ENCODE results near the gene TTR. TPM values are rescaled to one million over a fixed set of nuclear protein-coding genes. Genes with fewer than 3 reads are reported as not detected.

The TTR gene
- total and polyA plus RNA-seq, 4 donors = 0.27 to 7,204 (median 0.41) TPM; not detected in 1

- no peaks in the 10 kb centered on the region for H3K36me3 ChIP-seq (ENCODE audit: control insufficient read depth, insufficient read depth, low read length)
- no peak overlapping the region for H3K4me3 ChIP-seq (ENCODE audit: low read depth, low read length)
- H3K27ac ChIP-seq (ENCODE audit: low read depth, low read length) = no peak overlapping the region
- DNase-seq (ENCODE audit: low read depth in 4 of 6, low spot score in 6 of 6) = no peak
- no peaks in the 10 kb centered on the region for H3K4me1 ChIP-seq (ENCODE audit: control insufficient read depth, insufficient read depth, low read length)
- no peaks in the 10 kb centered on the region for H3K9me3 ChIP-seq (ENCODE audit: control insufficient read depth, insufficient read depth, low read length)
- no peaks in the 10 kb centered on the region for H3K27me3 ChIP-seq (ENCODE audit: control insufficient read depth, insufficient read depth, low read length)
- 88% methylated on average over 9 of the region's 9 CpGs for WGBS (ENCODE audit: insufficient coverage)
Measured at GRCh38 chr18:31558567-31558966, 33.1 kb upstream of the TTR start.

- no peak overlapping the region for H3K4me3 ChIP-seq (ENCODE audit: low read depth, low read length)
- H3K27me3 ChIP-seq (ENCODE audit: control insufficient read depth, insufficient read depth, low read length) = no peaks in the 10 kb centered on the region
- H3K4me1 ChIP-seq (ENCODE audit: control insufficient read depth, insufficient read depth, low read length) = no peaks in the 10 kb centered on the region
- 43% methylated on average over 1 of the region's 4 CpGs for WGBS (ENCODE audit: insufficient coverage)
- H3K9me3 ChIP-seq (ENCODE audit: control insufficient read depth, insufficient read depth, low read length) = no peaks in the 10 kb centered on the region
- no peak overlapping the region for H3K27ac ChIP-seq (ENCODE audit: low read depth, low read length)
- no peaks in the 10 kb centered on the region for H3K36me3 ChIP-seq (ENCODE audit: control insufficient read depth, insufficient read depth, low read length)
- no peak for DNase-seq (ENCODE audit: low read depth in 4 of 6, low spot score in 6 of 6)
Measured at GRCh38 chr18:31562726-31563125, 29.0 kb upstream of the TTR start.

GRCh38 chr18:31563778-31564177, 27.9 kb upstream of the TTR start:
- no peaks in the 10 kb centered on the region for H3K9me3 ChIP-seq (ENCODE audit: control insufficient read depth, insufficient read depth, low read length)
- no peaks in the 10 kb centered on the region for H3K27me3 ChIP-seq (ENCODE audit: control insufficient read depth, insufficient read depth, low read length)
- WGBS (ENCODE audit: insufficient coverage) = no CpG with 5 or more reads among the region's 1 CpG
- H3K27ac ChIP-seq (ENCODE audit: low read depth, low read length) = no peak overlapping the region
- no peak for DNase-seq (ENCODE audit: low read depth in 4 of 6, low spot score in 6 of 6)
- H3K4me1 ChIP-seq (ENCODE audit: control insufficient read depth, insufficient read depth, low read length) = no peaks in the 10 kb centered on the region
- H3K36me3 ChIP-seq (ENCODE audit: control insufficient read depth, insufficient read depth, low read length) = no peaks in the 10 kb centered on the region
- H3K4me3 ChIP-seq (ENCODE audit: low read depth, low read length) = no peak overlapping the region

GRCh38 chr18:31565345-31565744, 26.3 kb upstream of the TTR start:
- Histone ChIP-seq H3K4me3 (ENCODE audit: low read depth, low read length) (no peak overlapping the region), H3K9me3 (ENCODE audit: control insufficient read depth, insufficient read depth, low read length) (no peaks in the 10 kb centered on the region), H3K4me1 (ENCODE audit: control insufficient read depth, insufficient read depth, low read length) (no peaks in the 10 kb centered on the region), H3K27me3 (ENCODE audit: control insufficient read depth, insufficient read depth, low read length) (no peaks in the 10 kb centered on the region), H3K27ac (ENCODE audit: low read depth, low read length) (no peak overlapping the region), H3K36me3 (ENCODE audit: control insufficient read depth, insufficient read depth, low read length) (no peaks in the 10 kb centered on the region)
- DNase-seq (ENCODE audit: low read depth in 4 of 6, low spot score in 6 of 6) = no peak
- WGBS (ENCODE audit: insufficient coverage) = 80% methylated on average over 2 of the region's 2 CpGs

- WGBS (ENCODE audit: insufficient coverage) = 79% methylated on average over 7 of the region's 10 CpGs
- no peaks in the 10 kb centered on the region for H3K9me3 ChIP-seq (ENCODE audit: control insufficient read depth, insufficient read depth, low read length)
- no peak overlapping the region for H3K27ac ChIP-seq (ENCODE audit: low read depth, low read length)
- DNase-seq (ENCODE audit: low read depth in 4 of 6, low spot score in 6 of 6) = no peak
- H3K4me1 ChIP-seq (ENCODE audit: control insufficient read depth, insufficient read depth, low read length) = no peaks in the 10 kb centered on the region
- no peaks in the 10 kb centered on the region for H3K36me3 ChIP-seq (ENCODE audit: control insufficient read depth, insufficient read depth, low read length)
- no peaks in the 10 kb centered on the region for H3K27me3 ChIP-seq (ENCODE audit: control insufficient read depth, insufficient read depth, low read length)
- H3K4me3 ChIP-seq (ENCODE audit: low read depth, low read length) = no peak overlapping the region
Measured at GRCh38 chr18:31565782-31566512, 25.7 kb upstream of the TTR start.

GRCh38 chr18:31566576-31567306, 24.9 kb upstream of the TTR start:
- Histone ChIP-seq H3K27ac (ENCODE audit: low read depth, low read length) (no peak overlapping the region), H3K27me3 (ENCODE audit: control insufficient read depth, insufficient read depth, low read length) (no peaks in the 10 kb centered on the region), H3K36me3 (ENCODE audit: control insufficient read depth, insufficient read depth, low read length) (no peaks in the 10 kb centered on the region), H3K4me3 (ENCODE audit: low read depth, low read length) (no peak overlapping the region), H3K9me3 (ENCODE audit: control insufficient read depth, insufficient read depth, low read length) (no peaks in the 10 kb centered on the region), H3K4me1 (ENCODE audit: control insufficient read depth, insufficient read depth, low read length) (no peaks in the 10 kb centered on the region)
- DNase-seq (ENCODE audit: low read depth in 4 of 6, low spot score in 6 of 6) = no peak
- 65% methylated on average over 4 of the region's 4 CpGs for WGBS (ENCODE audit: insufficient coverage)

GRCh38 chr18:31572368-31572767, 19.3 kb upstream of the TTR start:
- no peaks in the 10 kb centered on the region for H3K27me3 ChIP-seq (ENCODE audit: control insufficient read depth, insufficient read depth, low read length)
- WGBS (ENCODE audit: insufficient coverage) = 78% methylated on average over 9 of the region's 9 CpGs
- no peaks in the 10 kb centered on the region for H3K36me3 ChIP-seq (ENCODE audit: control insufficient read depth, insufficient read depth, low read length)
- H3K4me1 ChIP-seq (ENCODE audit: control insufficient read depth, insufficient read depth, low read length) = peaks cover 3% of the 10 kb centered on the region
- no peak overlapping the region for H3K27ac ChIP-seq (ENCODE audit: low read depth, low read length)
- H3K9me3 ChIP-seq (ENCODE audit: control insufficient read depth, insufficient read depth, low read length) = no peaks in the 10 kb centered on the region
- no peak overlapping the region for H3K4me3 ChIP-seq (ENCODE audit: low read depth, low read length)
- no peak for DNase-seq (ENCODE audit: low read depth in 4 of 6, low spot score in 6 of 6)

GRCh38 chr18:31573051-31573450, 18.6 kb upstream of the TTR start:
- H3K27me3 ChIP-seq (ENCODE audit: control insufficient read depth, insufficient read depth, low read length) = no peaks in the 10 kb centered on the region
- peaks cover 3% of the 10 kb centered on the region for H3K4me1 ChIP-seq (ENCODE audit: control insufficient read depth, insufficient read depth, low read length)
- H3K36me3 ChIP-seq (ENCODE audit: control insufficient read depth, insufficient read depth, low read length) = no peaks in the 10 kb centered on the region
- DNase-seq (ENCODE audit: low read depth in 4 of 6, low spot score in 6 of 6) = no peak
- no peak overlapping the region for H3K27ac ChIP-seq (ENCODE audit: low read depth, low read length)
- no peaks in the 10 kb centered on the region for H3K9me3 ChIP-seq (ENCODE audit: control insufficient read depth, insufficient read depth, low read length)
- no peak overlapping the region for H3K4me3 ChIP-seq (ENCODE audit: low read depth, low read length)
- 96% methylated on average over 3 of the region's 3 CpGs for WGBS (ENCODE audit: insufficient coverage)

GRCh38 chr18:31574359-31574758, 17.3 kb upstream of the TTR start:
- Histone ChIP-seq H3K27ac (ENCODE audit: low read depth, low read length) (no peak overlapping the region), H3K4me3 (ENCODE audit: low read depth, low read length) (no peak overlapping the region), H3K9me3 (ENCODE audit: control insufficient read depth, insufficient read depth, low read length) (no peaks in the 10 kb centered on the region), H3K27me3 (ENCODE audit: control insufficient read depth, insufficient read depth, low read length) (no peaks in the 10 kb centered on the region), H3K4me1 (ENCODE audit: control insufficient read depth, insufficient read depth, low read length) (peaks cover 3% of the 10 kb centered on the region), H3K36me3 (ENCODE audit: control insufficient read depth, insufficient read depth, low read length) (no peaks in the 10 kb centered on the region)
- no CpG with 5 or more reads among the region's 1 CpG for WGBS (ENCODE audit: insufficient coverage)
- DNase-seq (ENCODE audit: low read depth in 4 of 6, low spot score in 6 of 6) = no peak
